HepG2 (cell line): ENCODE measurements around the gene MAMDC2. TPM values are rescaled to one million over a fixed set of nuclear protein-coding genes. Genes with fewer than 3 reads are reported as not detected.

Source experiments
- ATAC-seq: fragments of 200-7000 bp; cut with Tn5 transposase; 3 replicates; pipeline ENCODE4 v1.9.1; 2020; ENCODE audit warnings: mild to moderate bottlenecking, moderate library complexity
- BruUV-seq: library from RNA; stranded (reverse); fragments of 400-500 nt; replicated peaks from 2 replicates; lab custom pipeline; 2021; lab: Mats Ljungman, UMichigan
- CTCF ChIA-PET: fragments of 300-600 bp; formaldehyde crosslinking; extraction: SDS; loops from one replicate; lab custom pipeline; 2021; ENCODE audit warnings: low total read pairs, inconsistent platforms, low intra/inter-chr PET ratio; lab: Yijun Ruan, JAX
- POLR2A ChIA-PET: fragments of 350-600 bp; sonication (Branson Sonifier 250); formaldehyde crosslinking; loops from one replicate; lab custom pipeline; 2020; ENCODE audit warnings: antibody characterized with exemption, inconsistent platforms; lab: Yijun Ruan, JAX
- DNase-seq: peaks from one replicate; pipeline ENCODE4 v3.0.0-alpha.2; 2015; ENCODE audit warnings: low spot score
- FAIRE-seq: peaks from 3 replicates; lab custom pipeline; 2011; peaks lifted over from hg19 to GRCh38; lab: Jason Lieb, UNC
- H2AFZ ChIP-seq: one replicate; pipeline ENCODE4 v1.6.1; 2011; ENCODE audit warnings: low read length, inconsistent platforms
- H3K27ac ChIP-seq: fragments of 300-600 bp; 3 replicates; pipeline ENCODE4 v1.8.0; 2011; ENCODE audit warnings: mixed run types, mild to moderate bottlenecking, mixed read lengths, low read length, inconsistent platforms; ENCODE audit not compliant: insufficient read depth; ENCODE audit errors: extremely low read length
- H3K27me3 ChIP-seq, 2 experiments: fragments of 200-600 bp in 1 of 2; 2 replicates in 1 of 2; 3 replicates in 1 of 2; pipeline versions ENCODE4 v1.6.0 to v1.8.0; 2011; ENCODE audit warnings: low read length in 2 of 2, mild to moderate bottlenecking in 2 of 2, moderate library complexity in 2 of 2, inconsistent platforms in 1 of 2; ENCODE audit not compliant: insufficient read depth in 2 of 2, control insufficient read depth in 1 of 2
- H3K36me3 ChIP-seq, 2 experiments: fragments of 200-600 bp in 1 of 2; replicated peaks in 1 of 2; 2 replicates in 1 of 2; 3 replicates in 1 of 2; pipeline versions ENCODE4 v1.5.1 to v1.8.0; 2011; ENCODE audit warnings: low read length in 2 of 2, inconsistent platforms in 1 of 2; ENCODE audit not compliant: insufficient read depth in 2 of 2, control insufficient read depth in 1 of 2
- H3K4me1 ChIP-seq: 2 replicates; pipeline ENCODE4 v1.5.1; 2012; ENCODE audit warnings: low read length, inconsistent platforms; ENCODE audit not compliant: insufficient read depth
- H3K4me2 ChIP-seq: 2 replicates; pipeline ENCODE4 v1.6.0; 2011; ENCODE audit warnings: low read depth, low read length, inconsistent platforms
- H3K4me3 ChIP-seq, 3 experiments: fragments of 200-600 bp in 1 of 3; sonication (generic), shearing (Covaris generic) in 1 of 3; replicated peaks in 1 of 3; 2 replicates each; pipeline ENCODE4 v1.5.1; 2011 to 2016; ENCODE audit warnings: low read length in 3 of 3, inconsistent platforms in 2 of 3, low read depth in 2 of 3, mild to moderate bottlenecking in 2 of 3, control low read depth in 1 of 3, mixed read lengths in 1 of 3; ENCODE audit not compliant: insufficient read depth in 1 of 3
- H3K79me2 ChIP-seq: one replicate; pipeline ENCODE4 v1.6.1; 2011; ENCODE audit warnings: low read length, inconsistent platforms; ENCODE audit not compliant: insufficient read depth
- H3K9ac ChIP-seq: 2 replicates; pipeline ENCODE4 v1.6.0; 2011; ENCODE audit warnings: mild to moderate bottlenecking, low read depth, low read length, inconsistent platforms; ENCODE audit not compliant: insufficient read depth
- H3K9me3 ChIP-seq: 2 replicates; pipeline ENCODE4 v1.5.1; 2012; ENCODE audit warnings: mild to moderate bottlenecking, low read length
- H4K20me1 ChIP-seq: 2 replicates; pipeline ENCODE4 v1.6.0; 2011; ENCODE audit warnings: inconsistent platforms, mild to moderate bottlenecking, low read length, moderate library complexity; ENCODE audit not compliant: insufficient read depth
- HCFC1 ChIP-seq: fragments of 150-350 bp; IDR thresholded peaks from 2 replicates; pipeline ENCODE4 v1.6.1; 2014; ENCODE audit warnings: low read depth, low read length
- NFKBIZ ChIP-seq: IDR thresholded peaks from 2 replicates; pipeline ENCODE4 v1.6.1; 2018; ENCODE audit warnings: missing genetic modification reagents, missing compliant biosample characterization
- RFX5 ChIP-seq: IDR thresholded peaks from 2 replicates; pipeline ENCODE4 v1.6.1; 2011; ENCODE audit warnings: low read depth, low read length, improper control_type of control experiment
- ZFP41 ChIP-seq: sonication (generic); formaldehyde crosslinking; IDR thresholded peaks from 2 replicates; pipeline ENCODE4 v1.4.0; 2020; ENCODE audit warnings: mild to moderate bottlenecking, missing genetic modification reagents, borderline replicate concordance
- ZNF878 ChIP-seq: sonication (generic); formaldehyde crosslinking; IDR thresholded peaks from 2 replicates; pipeline ENCODE4 v1.8.1; 2023; ENCODE audit warnings: mild to moderate bottlenecking, missing genetic modification reagents, moderate library complexity
- WGBS: methylation state at CpG from one replicate; pipeline ENCODE4 v1.1.6; 2017; ENCODE audit warnings: low lambda C conversion rate; 5-methylcytosine and 5-hydroxymethylcytosine counted together
- in situ Hi-C: cut with HindIII; loops from 2 replicates; pipeline ENCODE4 v1.10.0; 2017; ENCODE audit warnings: low pct_unique_long_range_greater_than_20kb; ENCODE audit not compliant: extremely low pct_ligation_motif_present
- intact Hi-C: fragments of 100-400 bp; cut with micrococcal nuclease; formaldehyde crosslinking; loops from one replicate; pipeline ENCODE4 v1.10.0; 2022; ENCODE audit not compliant: unreplicated experiment
- polyA plus RNA-seq, 8 experiments: library from polyadenylated mRNA; depleted of rRNA in 3 of 8; stranded (reverse) in 7 of 8; unstranded in 1 of 8; fragments of >200 nt; fragmentation: Illumina TruSeq in 4 of 8; extraction: Trizol in 4 of 8; gene quantifications; 2 replicates each; pipeline versions ENCODE4 v1.2.1 to v1.2.3, GENCODE V29; 2011 to 2016; ENCODE audit warnings: low read depth in 4 of 8, missing spikeins in 1 of 8, mixed read lengths in 1 of 8; ENCODE audit not compliant: insufficient read depth in 1 of 8
- total RNA-seq, 5 experiments: library from RNA; depleted of rRNA; stranded (reverse); fragments of >200 nt; fragmentation: Illumina TruSeq; extraction: Trizol; gene quantifications; 2 replicates each; pipeline ENCODE4 v1.2.3, GENCODE V29; 2016; ENCODE audit warnings: low read depth in 1 of 5
- TF ChIP-seq, protein P1 (sequence below): sonication (generic); formaldehyde crosslinking; IDR thresholded peaks from 2 replicates; pipeline ENCODE4 v1.4.0; 2020; ENCODE audit warnings: missing genetic modification reagents, mild to moderate bottlenecking, borderline replicate concordance
- TF ChIP-seq, protein P2 (sequence below): sonication (generic); formaldehyde crosslinking; IDR thresholded peaks from 2 replicates; pipeline ENCODE4 v1.9.0; 2021; ENCODE audit warnings: mild to moderate bottlenecking, missing genetic modification reagents

The MAMDC2 gene
- total and polyA plus RNA-seq, 2 of the 13 experiments (the other 11 are each of a cell fraction or from before 2014, with no cell fraction given): not detected

DNA sequence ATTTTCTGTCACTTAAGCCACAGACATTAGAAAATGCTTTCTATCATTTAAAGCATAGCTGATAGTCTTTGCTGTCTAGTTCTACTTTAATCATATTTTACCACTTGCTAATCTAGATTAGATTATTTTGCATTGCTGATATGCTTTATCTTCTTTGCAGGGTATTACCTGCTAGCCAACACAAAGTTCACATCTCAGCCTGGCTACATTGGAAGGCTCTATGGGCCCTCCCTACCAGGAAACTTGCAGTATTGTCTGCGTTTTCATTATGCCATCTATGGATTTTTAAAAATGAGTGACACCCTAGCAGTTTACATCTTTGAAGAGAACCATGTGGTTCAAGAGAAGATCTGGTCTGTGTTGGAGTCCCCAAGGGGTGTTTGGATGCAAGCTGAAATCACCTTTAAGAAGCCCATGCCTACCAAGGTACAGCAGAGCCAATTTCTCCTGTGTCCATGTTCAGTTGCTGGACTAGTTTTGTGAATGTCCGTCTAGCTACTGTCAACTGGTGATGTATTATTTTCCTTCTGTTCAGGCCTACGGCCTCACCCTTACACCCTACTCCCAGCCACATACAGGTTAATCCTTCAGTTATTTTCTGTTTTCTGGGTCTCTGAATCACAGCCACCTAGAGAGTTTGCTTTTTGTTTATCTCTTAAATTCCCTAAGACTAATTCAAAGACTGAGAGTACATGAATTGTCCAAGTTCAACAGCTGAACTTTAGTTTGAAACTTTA is 99.9 kb downstream of the MAMDC2 start:
- no peak for ATAC-seq
- in situ Hi-C loops: no loop called here
- TF ChIP-seq RFX5: no peak
- TF ChIP-seq, protein P1, sequence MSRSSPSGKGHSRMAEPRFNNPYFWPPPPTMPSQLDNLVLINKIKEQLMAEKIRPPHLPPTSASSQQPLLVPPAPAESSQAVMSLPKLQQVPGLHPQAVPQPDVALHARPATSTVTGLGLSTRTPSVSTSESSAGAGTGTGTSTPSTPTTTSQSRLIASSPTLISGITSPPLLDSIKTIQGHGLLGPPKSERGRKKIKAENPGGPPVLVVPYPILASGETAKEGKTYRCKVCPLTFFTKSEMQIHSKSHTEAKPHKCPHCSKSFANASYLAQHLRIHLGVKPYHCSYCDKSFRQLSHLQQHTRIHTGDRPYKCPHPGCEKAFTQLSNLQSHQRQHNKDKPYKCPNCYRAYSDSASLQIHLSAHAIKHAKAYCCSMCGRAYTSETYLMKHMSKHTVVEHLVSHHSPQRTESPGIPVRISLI: no peak
- no peak for TF ChIP-seq ZFP41 (CRISPR knock-in tag)
- TF ChIP-seq, protein P2, sequence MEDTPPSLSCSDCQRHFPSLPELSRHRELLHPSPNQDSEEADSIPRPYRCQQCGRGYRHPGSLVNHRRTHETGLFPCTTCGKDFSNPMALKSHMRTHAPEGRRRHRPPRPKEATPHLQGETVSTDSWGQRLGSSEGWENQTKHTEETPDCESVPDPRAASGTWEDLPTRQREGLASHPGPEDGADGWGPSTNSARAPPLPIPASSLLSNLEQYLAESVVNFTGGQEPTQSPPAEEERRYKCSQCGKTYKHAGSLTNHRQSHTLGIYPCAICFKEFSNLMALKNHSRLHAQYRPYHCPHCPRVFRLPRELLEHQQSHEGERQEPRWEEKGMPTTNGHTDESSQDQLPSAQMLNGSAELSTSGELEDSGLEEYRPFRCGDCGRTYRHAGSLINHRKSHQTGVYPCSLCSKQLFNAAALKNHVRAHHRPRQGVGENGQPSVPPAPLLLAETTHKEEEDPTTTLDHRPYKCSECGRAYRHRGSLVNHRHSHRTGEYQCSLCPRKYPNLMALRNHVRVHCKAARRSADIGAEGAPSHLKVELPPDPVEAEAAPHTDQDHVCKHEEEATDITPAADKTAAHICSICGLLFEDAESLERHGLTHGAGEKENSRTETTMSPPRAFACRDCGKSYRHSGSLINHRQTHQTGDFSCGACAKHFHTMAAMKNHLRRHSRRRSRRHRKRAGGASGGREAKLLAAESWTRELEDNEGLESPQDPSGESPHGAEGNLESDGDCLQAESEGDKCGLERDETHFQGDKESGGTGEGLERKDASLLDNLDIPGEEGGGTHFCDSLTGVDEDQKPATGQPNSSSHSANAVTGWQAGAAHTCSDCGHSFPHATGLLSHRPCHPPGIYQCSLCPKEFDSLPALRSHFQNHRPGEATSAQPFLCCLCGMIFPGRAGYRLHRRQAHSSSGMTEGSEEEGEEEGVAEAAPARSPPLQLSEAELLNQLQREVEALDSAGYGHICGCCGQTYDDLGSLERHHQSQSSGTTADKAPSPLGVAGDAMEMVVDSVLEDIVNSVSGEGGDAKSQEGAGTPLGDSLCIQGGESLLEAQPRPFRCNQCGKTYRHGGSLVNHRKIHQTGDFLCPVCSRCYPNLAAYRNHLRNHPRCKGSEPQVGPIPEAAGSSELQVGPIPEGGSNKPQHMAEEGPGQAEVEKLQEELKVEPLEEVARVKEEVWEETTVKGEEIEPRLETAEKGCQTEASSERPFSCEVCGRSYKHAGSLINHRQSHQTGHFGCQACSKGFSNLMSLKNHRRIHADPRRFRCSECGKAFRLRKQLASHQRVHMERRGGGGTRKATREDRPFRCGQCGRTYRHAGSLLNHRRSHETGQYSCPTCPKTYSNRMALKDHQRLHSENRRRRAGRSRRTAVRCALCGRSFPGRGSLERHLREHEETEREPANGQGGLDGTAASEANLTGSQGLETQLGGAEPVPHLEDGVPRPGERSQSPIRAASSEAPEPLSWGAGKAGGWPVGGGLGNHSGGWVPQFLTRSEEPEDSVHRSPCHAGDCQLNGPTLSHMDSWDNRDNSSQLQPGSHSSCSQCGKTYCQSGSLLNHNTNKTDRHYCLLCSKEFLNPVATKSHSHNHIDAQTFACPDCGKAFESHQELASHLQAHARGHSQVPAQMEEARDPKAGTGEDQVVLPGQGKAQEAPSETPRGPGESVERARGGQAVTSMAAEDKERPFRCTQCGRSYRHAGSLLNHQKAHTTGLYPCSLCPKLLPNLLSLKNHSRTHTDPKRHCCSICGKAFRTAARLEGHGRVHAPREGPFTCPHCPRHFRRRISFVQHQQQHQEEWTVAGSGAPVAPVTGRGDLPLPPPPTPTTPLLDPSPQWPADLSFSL (CRISPR knock-in tag): no peak
- no peak for TF ChIP-seq NFKBIZ (CRISPR knock-in tag)
- TF ChIP-seq HCFC1: no peak
- TF ChIP-seq ZNF878 (CRISPR knock-in tag): no peak
- TF ChIP-seq, all 625 proteins: peak for 0
- H3K9ac ChIP-seq: no peak overlapping the region
- ChIA-PET CTCF (no interaction called here), POLR2A (no interaction called here)
- H3K36me3 ChIP-seq: no peaks in the 10 kb centered on the region
- intact Hi-C loops: no loop called here
- H4K20me1 ChIP-seq: no peaks in the 10 kb centered on the region
- WGBS: 52% methylated on average over 3 of the region's 3 CpGs
- no peak overlapping the region for H3K27ac ChIP-seq
- FAIRE-seq: no peak
- H2AFZ ChIP-seq: no peak overlapping the region
- H3K4me1 ChIP-seq: no peaks in the 10 kb centered on the region
- DNase-seq: no peak
- no peaks in the 10 kb centered on the region for H3K27me3 ChIP-seq
- H3K4me2 ChIP-seq: no peak overlapping the region
- no peak overlapping the region for H3K4me3 ChIP-seq
- H3K9me3 ChIP-seq: no peaks in the 10 kb centered on the region
- BruUV-seq: no TSS peak
- no peaks in the 10 kb centered on the region for H3K79me2 ChIP-seq
